ENCODE measurements around the gene PRRC2A.

PRRC2A gene

GRCh38 chr6:31622684-31623091 lies 2.2 kb downstream of the PRRC2A start:
- DNase-seq (ENCODE audit: low read depth in 2 of 2, low spot score in 1 of 2), result no peak

- DNase-seq (ENCODE audit: low read depth in 2 of 2, low spot score in 1 of 2), result no peak
These were observed 3.6 kb downstream of the PRRC2A start for GRCh38 chr6:31624070-31624469.

- no peak for DNase-seq (ENCODE audit: low read depth in 2 of 2, low spot score in 1 of 2)
These were observed 6.4 kb downstream of the PRRC2A start for GRCh38 chr6:31626952-31627351.

GRCh38 chr6:31627690-31628287 lies 7.3 kb downstream of the PRRC2A start:
- DNase-seq (ENCODE audit: low read depth in 2 of 2, low spot score in 1 of 2), result no peak

- DNase-seq (ENCODE audit: low read depth in 2 of 2, low spot score in 1 of 2), result no peak
These were observed 8.5 kb downstream of the PRRC2A start for GRCh38 chr6:31629014-31629413.

- DNase-seq (ENCODE audit: low read depth in 2 of 2, low spot score in 1 of 2), result no peak
These were observed 9.8 kb downstream of the PRRC2A start for GRCh38 chr6:31630177-31630934.

- no peak for DNase-seq (ENCODE audit: low read depth in 2 of 2, low spot score in 1 of 2)
These were observed 10.7 kb downstream of the PRRC2A start for GRCh38 chr6:31631209-31631608.

GRCh38 chr6:31631681-31632278 lies 11.3 kb downstream of the PRRC2A start:
- DNase-seq (ENCODE audit: low read depth in 2 of 2, low spot score in 1 of 2), result no peak

- DNase-seq (ENCODE audit: low read depth in 2 of 2, low spot score in 1 of 2), result no peak
These were observed 11.9 kb downstream of the PRRC2A start for GRCh38 chr6:31632279-31632946.

GRCh38 chr6:31633447-31633846 lies 12.9 kb downstream of the PRRC2A start:
- no peak for DNase-seq (ENCODE audit: low read depth in 2 of 2, low spot score in 1 of 2)

GRCh38 chr6:31634131-31634530 lies 13.6 kb downstream of the PRRC2A start:
- no peak for DNase-seq (ENCODE audit: low read depth in 2 of 2, low spot score in 1 of 2)

- no peak for DNase-seq (ENCODE audit: low read depth in 2 of 2, low spot score in 1 of 2)
These were observed 14.6 kb downstream of the PRRC2A start for GRCh38 chr6:31634969-31635575.

GRCh38 chr6:31636698-31637596 lies 16.4 kb downstream of the PRRC2A start:
- DNase-seq (ENCODE audit: low read depth in 2 of 2, low spot score in 1 of 2), result no peak

GRCh38 chr6:31639043-31639442 lies 18.5 kb downstream of the PRRC2A start:
- DNase-seq (ENCODE audit: low read depth in 2 of 2, low spot score in 1 of 2), result no peak

GRCh38 chr6:31639449-31639861 lies 18.9 kb downstream of the PRRC2A start:
- DNase-seq (ENCODE audit: low read depth in 2 of 2, low spot score in 1 of 2), result no peak

- no peak for DNase-seq (ENCODE audit: low read depth in 2 of 2, low spot score in 1 of 2)
These were observed 20.1 kb downstream of the PRRC2A start for GRCh38 chr6:31640612-31641011.

- no peak for DNase-seq (ENCODE audit: low read depth in 2 of 2, low spot score in 1 of 2)
These were observed 20.9 kb downstream of the PRRC2A start for GRCh38 chr6:31641370-31641769.

- DNase-seq (ENCODE audit: low read depth in 2 of 2, low spot score in 1 of 2), result no peak
These were observed 22.5 kb downstream of the PRRC2A start for GRCh38 chr6:31642798-31643570.

- no peak for DNase-seq (ENCODE audit: low read depth in 2 of 2, low spot score in 1 of 2)
These were observed 23.4 kb downstream of the PRRC2A start for GRCh38 chr6:31643818-31644454.
